SH-SY5Y (cell line): Measurements from ENCODE around the gene RPL11.

Experiments used
- GATA2 ChIP-seq: IDR thresholded peaks from 2 replicates; pipeline ENCODE4 v1.6.1; 2011; ENCODE audit warnings: mild to moderate bottlenecking, low read depth, low read length
- GATA3 ChIP-seq: IDR thresholded peaks from 2 replicates; pipeline ENCODE4 v1.6.1; 2011; ENCODE audit warnings: low read depth, mild to moderate bottlenecking, low read length, moderate library complexity

DNA sequence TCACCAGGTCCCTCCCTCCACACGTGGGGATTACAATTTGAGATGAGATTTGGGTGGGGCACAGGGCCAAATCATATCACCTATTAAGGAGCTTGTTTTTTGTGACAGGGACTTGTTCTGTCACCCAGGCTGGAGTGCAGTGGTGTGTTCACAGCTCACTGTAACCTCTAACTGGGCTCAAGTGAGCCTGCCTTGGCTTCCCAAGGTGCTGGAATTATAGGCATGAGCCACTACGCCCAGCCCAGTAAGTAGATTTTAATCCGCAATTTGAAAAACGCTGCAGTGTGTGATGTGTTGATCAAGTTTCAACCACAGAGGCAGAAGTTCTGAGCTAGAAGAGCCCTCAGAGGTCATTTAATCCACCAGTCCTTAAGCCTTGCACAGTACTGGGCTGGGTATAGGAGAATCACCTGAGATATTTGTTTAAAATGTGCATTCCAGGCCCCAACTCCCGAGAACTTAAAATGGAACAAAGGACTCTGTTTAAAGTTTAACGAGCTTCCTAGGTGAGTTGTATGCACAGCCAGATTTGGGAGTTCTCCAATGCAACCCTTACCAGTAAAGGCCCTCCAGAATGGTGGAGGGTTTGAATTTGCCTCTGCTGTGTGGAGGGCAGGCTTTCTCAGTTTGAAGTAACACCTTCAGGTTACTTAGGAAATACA, 13.4 kb downstream of the RPL11 start:
- TF ChIP-seq GATA3 (no peak), GATA2 (no peak)
